HEK293 (cell line): ENCODE data around the gene EPHA2.

ENCODE experiments used
- BCL11A ChIP-seq: fragments of 450-650 bp; formaldehyde crosslinking; IDR thresholded peaks from 2 replicates; pipeline ENCODE4 v1.5.1; 2016; ENCODE audit warnings: low read depth, missing biosample characterization, missing genetic modification characterization
- GLI4 ChIP-seq: fragments of 450-650 bp; formaldehyde crosslinking; IDR thresholded peaks from 2 replicates; pipeline ENCODE4 v1.5.1; 2016; ENCODE audit warnings: missing biosample characterization, missing genetic modification characterization
- HIC1 ChIP-seq: fragments of 450-650 bp; formaldehyde crosslinking; IDR thresholded peaks from 2 replicates; pipeline ENCODE4 v1.5.1; 2016; ENCODE audit warnings: missing biosample characterization, missing genetic modification characterization
- MYNN ChIP-seq: fragments of 450-650 bp; formaldehyde crosslinking; IDR thresholded peaks from 2 replicates; pipeline ENCODE4 v1.5.1; 2016; ENCODE audit warnings: missing biosample characterization, missing genetic modification characterization, borderline replicate concordance
- RBAK ChIP-seq: fragments of 450-650 bp; formaldehyde crosslinking; IDR thresholded peaks from 2 replicates; pipeline ENCODE4 v1.5.1; 2016; ENCODE audit warnings: missing biosample characterization, missing genetic modification characterization
- ZBTB17 ChIP-seq: fragments of 450-650 bp; formaldehyde crosslinking; IDR thresholded peaks from 2 replicates; pipeline ENCODE4 v1.5.1; 2016; ENCODE audit warnings: missing biosample characterization, missing genetic modification characterization
- ZBTB20 ChIP-seq: fragments of 450-650 bp; formaldehyde crosslinking; IDR thresholded peaks from 2 replicates; pipeline ENCODE4 v1.5.1; 2016; ENCODE audit warnings: missing biosample characterization, missing genetic modification characterization
- ZBTB26 ChIP-seq: fragments of 450-650 bp; formaldehyde crosslinking; optimal IDR thresholded peaks from 2 replicates; pipeline ENCODE3; 2016; ENCODE audit warnings: missing biosample characterization, mild to moderate bottlenecking, missing genetic modification characterization
- ZNF138 ChIP-seq: fragments of 450-650 bp; formaldehyde crosslinking; IDR thresholded peaks from 2 replicates; pipeline ENCODE4 v1.5.1; 2016; ENCODE audit warnings: missing biosample characterization, missing genetic modification characterization, borderline replicate concordance
- ZNF140 ChIP-seq: fragments of 450-650 bp; formaldehyde crosslinking; IDR thresholded peaks from 2 replicates; pipeline ENCODE4 v1.5.1; 2016; ENCODE audit warnings: missing biosample characterization, missing genetic modification characterization
- ZNF146 ChIP-seq: fragments of 450-650 bp; formaldehyde crosslinking; IDR thresholded peaks from 2 replicates; pipeline ENCODE4 v1.5.1; 2016; ENCODE audit warnings: missing biosample characterization, missing genetic modification characterization
- ZNF157 ChIP-seq: fragments of 450-650 bp; formaldehyde crosslinking; IDR thresholded peaks from 2 replicates; pipeline ENCODE4 v1.5.1; 2016; ENCODE audit warnings: missing biosample characterization, missing genetic modification characterization
- ZNF174 ChIP-seq: fragments of 450-650 bp; formaldehyde crosslinking; IDR thresholded peaks from 2 replicates; pipeline ENCODE4 v1.5.0; 2017; ENCODE audit warnings: missing biosample characterization, mild to moderate bottlenecking, missing genetic modification characterization
- ZNF214 ChIP-seq: fragments of 450-650 bp; formaldehyde crosslinking; IDR thresholded peaks from 2 replicates; pipeline ENCODE4 v1.5.1; 2017; ENCODE audit warnings: missing biosample characterization, mild to moderate bottlenecking, missing genetic modification characterization, borderline replicate concordance
- ZNF223 ChIP-seq: fragments of 450-650 bp; formaldehyde crosslinking; IDR thresholded peaks from 2 replicates; pipeline ENCODE4 v1.5.1; 2016; ENCODE audit warnings: missing biosample characterization, missing genetic modification characterization
- ZNF292 ChIP-seq: fragments of 450-650 bp; formaldehyde crosslinking; IDR thresholded peaks from 2 replicates; pipeline ENCODE4 v1.5.1; 2016; ENCODE audit warnings: low read depth, missing biosample characterization, missing genetic modification characterization, borderline replicate concordance
- ZNF449 ChIP-seq: fragments of 450-650 bp; formaldehyde crosslinking; IDR thresholded peaks from 2 replicates; pipeline ENCODE4 v1.5.1; 2017; ENCODE audit warnings: missing biosample characterization, mild to moderate bottlenecking, missing genetic modification characterization, moderate library complexity
- ZNF48 ChIP-seq: fragments of 450-650 bp; formaldehyde crosslinking; IDR thresholded peaks from 2 replicates; pipeline ENCODE4 v1.5.1; 2016; ENCODE audit warnings: missing biosample characterization, missing genetic modification characterization
- ZNF513 ChIP-seq: fragments of 450-650 bp; IDR thresholded peaks from 2 replicates; pipeline ENCODE4 v1.5.1; 2018; ENCODE audit warnings: missing biosample characterization, missing genetic modification characterization
- ZNF514 ChIP-seq: fragments of 450-650 bp; formaldehyde crosslinking; IDR thresholded peaks from 2 replicates; pipeline ENCODE4 v1.5.1; 2016; ENCODE audit warnings: missing biosample characterization, missing genetic modification characterization
- ZNF544 ChIP-seq: fragments of 450-650 bp; formaldehyde crosslinking; IDR thresholded peaks from 2 replicates; pipeline ENCODE4 v1.5.0; 2017; ENCODE audit warnings: missing biosample characterization, missing genetic modification characterization
- ZNF548 ChIP-seq: fragments of 450-650 bp; formaldehyde crosslinking; IDR thresholded peaks from 2 replicates; pipeline ENCODE4 v1.5.1; 2016; ENCODE audit warnings: missing biosample characterization, missing genetic modification characterization
- ZNF558 ChIP-seq: fragments of 450-650 bp; formaldehyde crosslinking; IDR thresholded peaks from 2 replicates; pipeline ENCODE4 v1.5.1; 2016; ENCODE audit warnings: missing biosample characterization, missing genetic modification characterization
- ZNF560 ChIP-seq: fragments of 450-650 bp; formaldehyde crosslinking; IDR thresholded peaks from 2 replicates; pipeline ENCODE4 v1.5.1; 2017; ENCODE audit warnings: missing biosample characterization, missing genetic modification characterization, borderline replicate concordance
- ZNF623 ChIP-seq: fragments of 450-650 bp; formaldehyde crosslinking; IDR thresholded peaks from 2 replicates; pipeline ENCODE4 v1.5.1; 2016; ENCODE audit warnings: missing biosample characterization, missing genetic modification characterization
- ZNF658 ChIP-seq: fragments of 450-650 bp; formaldehyde crosslinking; IDR thresholded peaks from 2 replicates; pipeline ENCODE4; 2016; ENCODE audit warnings: missing biosample characterization, missing genetic modification characterization
- ZNF670 ChIP-seq: fragments of 450-650 bp; formaldehyde crosslinking; IDR thresholded peaks from 2 replicates; pipeline ENCODE4 v1.5.1; 2016; ENCODE audit warnings: missing biosample characterization, missing genetic modification characterization, low read depth
- ZNF677 ChIP-seq: fragments of 450-650 bp; IDR thresholded peaks from 2 replicates; pipeline ENCODE4 v1.5.0; 2018; ENCODE audit warnings: missing biosample characterization, mild to moderate bottlenecking, missing genetic modification characterization, moderate library complexity
- ZNF692 ChIP-seq: fragments of 450-650 bp; formaldehyde crosslinking; IDR thresholded peaks from 2 replicates; pipeline ENCODE4 v1.5.1; 2016; ENCODE audit warnings: missing biosample characterization, missing genetic modification characterization
- ZSCAN23 ChIP-seq: fragments of 450-650 bp; formaldehyde crosslinking; IDR thresholded peaks from 2 replicates; pipeline ENCODE4 v1.5.1; 2016; ENCODE audit warnings: missing biosample characterization, missing genetic modification characterization
- ZSCAN30 ChIP-seq: fragments of 450-650 bp; IDR thresholded peaks from 2 replicates; pipeline ENCODE4 v1.5.1; 2018; ENCODE audit warnings: missing biosample characterization, mild to moderate bottlenecking, missing genetic modification characterization, moderate library complexity
- TF ChIP-seq, protein P1 (sequence below): fragments of 450-650 bp; IDR thresholded peaks from 2 replicates; pipeline ENCODE4 v1.5.1; 2018; ENCODE audit warnings: missing biosample characterization, mild to moderate bottlenecking, missing genetic modification characterization

EPHA2 gene

DNA sequence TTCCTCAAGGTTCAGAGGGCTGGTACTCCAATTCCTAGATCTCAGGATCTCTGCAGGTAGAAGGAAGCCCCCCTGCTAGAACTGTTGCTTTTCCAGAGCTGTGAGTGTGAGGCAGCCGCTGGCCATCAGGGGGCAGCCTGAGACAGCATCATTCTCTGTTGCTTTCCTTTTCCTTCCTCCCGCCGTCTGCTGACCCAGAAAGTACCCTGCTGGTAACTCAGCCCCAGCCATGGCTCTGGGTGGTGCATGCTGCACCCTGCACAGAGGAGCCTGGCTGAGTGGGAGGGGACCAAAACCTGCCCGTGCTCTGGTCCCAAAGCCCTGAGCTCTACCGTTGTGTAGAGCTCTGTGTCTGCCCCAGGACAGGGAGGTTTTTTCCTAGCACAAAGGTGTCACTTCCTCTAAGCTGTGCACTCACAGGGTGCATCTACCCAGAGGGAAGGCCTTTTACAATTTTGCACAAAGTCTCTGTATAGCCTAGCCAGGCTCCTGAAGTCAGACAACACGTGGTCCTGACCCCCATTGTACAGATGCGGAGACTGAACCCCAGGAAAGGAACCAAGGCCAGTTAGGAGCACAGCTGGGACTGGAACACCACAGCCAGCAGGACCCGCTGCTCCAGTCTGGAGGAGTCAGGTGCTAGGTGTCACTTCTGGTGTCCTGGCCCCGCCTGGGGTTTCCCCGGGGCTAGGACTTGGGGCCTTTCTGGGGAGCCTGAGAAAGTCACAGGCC is 76.8 kb downstream of the EPHA2 start (continued):
- no peak for TF ChIP-seq ZNF174 (tag by site-specific recombination)
- TF ChIP-seq ZNF658 (tag by site-specific recombination) = no peak
- TF ChIP-seq ZNF514 = no peak
- no peak for TF ChIP-seq ZNF292 (tag by site-specific recombination)
- TF ChIP-seq ZNF138 (tag by site-specific recombination) = no peak
- TF ChIP-seq GLI4 = no peak
- no peak for TF ChIP-seq ZNF223 (tag by site-specific recombination)
- TF ChIP-seq ZNF146 = no peak
- no peak for TF ChIP-seq ZNF513 (tag by site-specific recombination)
- no peak for TF ChIP-seq ZNF558
- no peak for TF ChIP-seq ZNF677
- no peak for TF ChIP-seq ZSCAN23 (tag by site-specific recombination)
- 0 out of 2 replicates have a peak, but pooled peaks have one; percentile 48 for TF ChIP-seq ZBTB17 (tag by site-specific recombination)
- TF ChIP-seq ZNF623 (tag by site-specific recombination) = no peak
- no peak for TF ChIP-seq ZNF449 (tag by site-specific recombination)
- TF ChIP-seq ZNF548 = no peak
- no peak for TF ChIP-seq ZNF692
- no peak for TF ChIP-seq ZBTB20 (tag by site-specific recombination)
- no peak for TF ChIP-seq ZNF140 (tag by site-specific recombination)
- TF ChIP-seq ZNF670 (tag by site-specific recombination) = no peak
- TF ChIP-seq ZNF560 (tag by site-specific recombination) = no peak
- no peak for TF ChIP-seq HIC1 (tag by site-specific recombination)
- no peak for TF ChIP-seq ZNF544 (tag by site-specific recombination)
- TF ChIP-seq ZNF214 (tag by site-specific recombination) = no peak
- no peak for TF ChIP-seq ZBTB26 (tag by site-specific recombination)
- no peak; the same call in 1 of the 2 replicates for TF ChIP-seq ZSCAN30
- TF ChIP-seq RBAK (tag by site-specific recombination) = no peak
- no peak for TF ChIP-seq ZNF157
- TF ChIP-seq ZNF48 (tag by site-specific recombination) = no peak
- no peak for TF ChIP-seq BCL11A (tag by site-specific recombination)
- TF ChIP-seq, protein P1, sequence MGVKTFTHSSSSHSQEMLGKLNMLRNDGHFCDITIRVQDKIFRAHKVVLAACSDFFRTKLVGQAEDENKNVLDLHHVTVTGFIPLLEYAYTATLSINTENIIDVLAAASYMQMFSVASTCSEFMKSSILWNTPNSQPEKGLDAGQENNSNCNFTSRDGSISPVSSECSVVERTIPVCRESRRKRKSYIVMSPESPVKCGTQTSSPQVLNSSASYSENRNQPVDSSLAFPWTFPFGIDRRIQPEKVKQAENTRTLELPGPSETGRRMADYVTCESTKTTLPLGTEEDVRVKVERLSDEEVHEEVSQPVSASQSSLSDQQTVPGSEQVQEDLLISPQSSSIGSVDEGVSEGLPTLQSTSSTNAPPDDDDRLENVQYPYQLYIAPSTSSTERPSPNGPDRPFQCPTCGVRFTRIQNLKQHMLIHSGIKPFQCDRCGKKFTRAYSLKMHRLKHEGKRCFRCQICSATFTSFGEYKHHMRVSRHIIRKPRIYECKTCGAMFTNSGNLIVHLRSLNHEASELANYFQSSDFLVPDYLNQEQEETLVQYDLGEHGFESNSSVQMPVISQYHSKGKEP (tag by site-specific recombination) = 0 out of 2 replicates have a peak, but pooled peaks have one; percentile 40
- no peak for TF ChIP-seq MYNN (tag by site-specific recombination)
